Neuronal stem cell (in vitro differentiated cells): ENCODE results near the gene SUSD1.

Source experiments
- DNase-seq: peaks from one replicate; pipeline ENCODE4 v3.0.0-alpha.2; 2013; ENCODE audit warnings: low spot score
- H2AFZ ChIP-seq: one replicate; pipeline ENCODE4 v1.6.1; 2013; ENCODE audit warnings: mild to moderate bottlenecking, low read length, inconsistent platforms
- H2AK5ac ChIP-seq: 2 replicates; pipeline ENCODE4 v1.6.1; 2013; ENCODE audit warnings: low read depth, mild to moderate bottlenecking, inconsistent platforms, low read length, moderate library complexity, mixed read lengths
- H2BK120ac ChIP-seq: 2 replicates; pipeline ENCODE4 v1.6.1; 2013; ENCODE audit warnings: low read depth, mild to moderate bottlenecking, inconsistent platforms, low read length, moderate library complexity, mixed read lengths
- H2BK12ac ChIP-seq: one replicate; pipeline ENCODE4 v1.6.1; 2013; ENCODE audit warnings: low read length, inconsistent platforms
- H2BK15ac ChIP-seq: 2 replicates; pipeline ENCODE4 v1.6.1; 2013; ENCODE audit warnings: mild to moderate bottlenecking, low read length, inconsistent platforms, mixed read lengths
- H2BK5ac ChIP-seq: one replicate; pipeline ENCODE4 v1.6.1; 2013; ENCODE audit warnings: inconsistent platforms, mild to moderate bottlenecking, low read length, moderate library complexity
- H3K14ac ChIP-seq: one replicate; pipeline ENCODE4 v1.6.1; 2013; ENCODE audit warnings: low read length, inconsistent platforms
- H3K18ac ChIP-seq: 2 replicates; pipeline ENCODE4 v1.6.1; 2013; ENCODE audit warnings: low read length, inconsistent platforms
- H3K23ac ChIP-seq: 2 replicates; pipeline ENCODE4 v1.6.1; 2013; ENCODE audit warnings: low read depth, mild to moderate bottlenecking, mixed read lengths, low read length, inconsistent platforms; ENCODE audit not compliant: poor library complexity
- H3K27ac ChIP-seq: replicated peaks from 3 replicates; pipeline ENCODE4 v1.5.1; 2013; ENCODE audit warnings: low read length, inconsistent platforms
- H3K27me3 ChIP-seq, 3 experiments: 2 replicates each; pipeline ENCODE4 v1.6.1; 2013; ENCODE audit warnings: low read length in 3 of 3, mild to moderate bottlenecking in 2 of 3, inconsistent platforms in 1 of 3, low read depth in 1 of 3, mixed read lengths in 1 of 3, moderate library complexity in 1 of 3; ENCODE audit not compliant: control insufficient read depth in 3 of 3, insufficient read depth in 3 of 3
- H3K36me3 ChIP-seq, 2 donors: replicated peaks in 1 of 2; 2 replicates each; pipeline ENCODE4 v1.6.1; 2013; ENCODE audit warnings: low read length in 2 of 2; ENCODE audit not compliant: control insufficient read depth in 2 of 2, insufficient read depth in 2 of 2
- H3K4ac ChIP-seq: 2 replicates; pipeline ENCODE4 v1.6.1; 2013; ENCODE audit warnings: inconsistent platforms, mild to moderate bottlenecking, low read length, moderate library complexity
- H3K4me1 ChIP-seq, 2 donors: 1 replicate in 1 of 2; 2 replicates in 1 of 2; pipeline ENCODE4 v1.6.1; 2013; ENCODE audit warnings: low read length in 2 of 2, low read depth in 1 of 2; ENCODE audit not compliant: control insufficient read depth in 2 of 2, insufficient read depth in 1 of 2
- H3K4me2 ChIP-seq: one replicate; pipeline ENCODE4 v1.6.1; 2013; ENCODE audit warnings: mild to moderate bottlenecking, low read length, inconsistent platforms; ENCODE audit not compliant: insufficient read depth, poor library complexity, severe bottlenecking
- H3K4me3 ChIP-seq, 2 donors: 2 replicates each; pipeline ENCODE4 v1.5.1; 2013; ENCODE audit warnings: low read length in 2 of 2, mild to moderate bottlenecking in 2 of 2, inconsistent platforms in 1 of 2, moderate library complexity in 1 of 2
- H3K79me1 ChIP-seq: one replicate; pipeline ENCODE4 v1.6.1; 2013; ENCODE audit warnings: low read depth, mild to moderate bottlenecking, inconsistent platforms, low read length, moderate library complexity
- H3K9ac ChIP-seq: one replicate; pipeline ENCODE4 v1.6.1; 2013; ENCODE audit warnings: mild to moderate bottlenecking, low read depth, low read length, inconsistent platforms; ENCODE audit not compliant: poor library complexity
- H3K9me3 ChIP-seq, 2 donors: replicated peaks in 1 of 2; 2 replicates each; pipeline versions ENCODE3 to v1.6.1; 2013; ENCODE audit warnings: low read length in 2 of 2, mild to moderate bottlenecking in 2 of 2, inconsistent platforms in 1 of 2, low read depth in 1 of 2, mixed read lengths in 1 of 2, moderate library complexity in 1 of 2; ENCODE audit not compliant: control insufficient read depth in 2 of 2, insufficient read depth in 1 of 2
- H4K8ac ChIP-seq: one replicate; pipeline ENCODE4 v1.6.1; 2013; ENCODE audit warnings: low read depth, mild to moderate bottlenecking, inconsistent platforms, low read length, moderate library complexity
- H4K91ac ChIP-seq: one replicate; pipeline ENCODE4 v1.6.1; 2013; ENCODE audit warnings: low read length, low read depth, mild to moderate bottlenecking, inconsistent platforms; ENCODE audit not compliant: poor library complexity
- WGBS, 2 donors: extraction: QIAGEN DNeasy Blood & Tissue Kit; methylation state at CpG; one replicate each; pipeline ENCODE4 v1.1.7; 2013; ENCODE audit warnings: missing lambda C conversion rate in 2 of 2, mixed read lengths in 1 of 2; ENCODE audit not compliant: insufficient read length in 2 of 2, insufficient replicate concordance in 1 of 2; ENCODE audit errors: extremely low coverage in 2 of 2; 5-methylcytosine and 5-hydroxymethylcytosine counted together

The SUSD1 gene

GRCh38 chr9:112044186-112044585 is 130.9 kb downstream of the SUSD1 start:
- Histone ChIP-seq H2AFZ (no peak overlapping the region), H3K14ac (no peak overlapping the region), H2AK5ac (no peak overlapping the region), H3K36me3 (no peaks in the 10 kb centered on the region), H3K9ac (no peak overlapping the region), H4K91ac (no peak overlapping the region), H3K4ac (no peak overlapping the region), H2BK120ac (no peak overlapping the region), H4K8ac (no peak overlapping the region), H3K27ac (no peak overlapping the region), H3K9me3 (no peaks in the 10 kb centered on the region), H3K4me3 (no peak overlapping the region), H3K27me3 (no peaks in the 10 kb centered on the region), H2BK5ac (no peak overlapping the region), H3K4me1 (peaks cover 3 to 8% of the 10 kb centered on the region in 2 donors), H2BK15ac (no peak overlapping the region), H2BK12ac (no peak overlapping the region), H3K79me1 (no peaks in the 10 kb centered on the region), H3K18ac (no peak overlapping the region), H3K23ac (no peak overlapping the region), H3K4me2 (no peak overlapping the region)
- DNase-seq: no peak

DNA sequence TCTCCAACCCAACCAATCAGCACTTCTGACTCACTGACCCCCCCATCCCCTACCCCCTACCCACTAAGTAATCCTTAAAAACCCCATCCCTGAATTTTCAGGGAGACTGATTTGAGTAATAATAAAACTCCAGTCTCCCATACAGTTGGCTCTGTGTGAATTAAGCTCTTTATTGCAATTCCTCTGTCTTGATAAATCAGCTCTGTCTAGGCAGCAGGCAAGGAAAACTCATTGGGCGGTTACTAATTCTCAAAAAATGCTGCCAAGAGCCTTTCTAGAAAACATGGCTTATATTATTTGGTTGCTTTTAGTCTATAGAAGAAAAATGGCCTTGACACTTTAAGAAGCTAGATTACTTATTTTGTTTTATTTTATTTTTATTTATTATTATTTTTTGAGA is 131.7 kb downstream of the SUSD1 start:
- Histone ChIP-seq H2BK5ac (no peak overlapping the region), H2BK12ac (no peak overlapping the region), H3K27me3 (no peaks in the 10 kb centered on the region), H2BK120ac (no peak overlapping the region), H3K18ac (no peak overlapping the region), H4K91ac (no peak overlapping the region), H3K4me2 (no peak overlapping the region), H3K4me1 (peaks cover 3 to 8% of the 10 kb centered on the region in 2 donors), H2BK15ac (no peak overlapping the region), H3K9me3 (no peaks in the 10 kb centered on the region), H3K14ac (no peak overlapping the region), H3K4me3 (no peak overlapping the region), H3K4ac (no peak overlapping the region), H4K8ac (no peak overlapping the region), H3K36me3 (no peaks in the 10 kb centered on the region), H3K9ac (no peak overlapping the region), H3K23ac (no peak overlapping the region), H2AFZ (no peak overlapping the region), H3K79me1 (no peaks in the 10 kb centered on the region), H2AK5ac (no peak overlapping the region), H3K27ac (no peak overlapping the region)
- no peak for DNase-seq
- no CpG with 5 or more reads among the region's 1 CpG for WGBS, 2 donors

GRCh38 chr9:112042769-112043168 is 132.3 kb downstream of the SUSD1 start:
- no peak overlapping the region for H2AK5ac ChIP-seq
- H2BK5ac ChIP-seq: no peak overlapping the region
- H3K18ac ChIP-seq: no peak overlapping the region
- H3K36me3 ChIP-seq: no peaks in the 10 kb centered on the region
- no peak overlapping the region for H3K4ac ChIP-seq
- no peaks in the 10 kb centered on the region for H3K9me3 ChIP-seq
- no peaks in the 10 kb centered on the region for H3K79me1 ChIP-seq
- no peaks in the 10 kb centered on the region for H3K27me3 ChIP-seq
- no peak overlapping the region for H3K9ac ChIP-seq
- no peak overlapping the region for H3K4me2 ChIP-seq
- no peak for DNase-seq
- no peak overlapping the region for H3K14ac ChIP-seq
- no peak overlapping the region for H2BK12ac ChIP-seq
- no peak overlapping the region for H3K27ac ChIP-seq
- no peak overlapping the region for H4K91ac ChIP-seq
- no peak overlapping the region for H3K23ac ChIP-seq
- no peak overlapping the region for H2BK15ac ChIP-seq
- no CpG with 5 or more reads among the region's 5 CpGs for WGBS, 2 donors
- peaks cover 3 to 8% of the 10 kb centered on the region in 2 donors for H3K4me1 ChIP-seq
- no peak overlapping the region for H2AFZ ChIP-seq
- no peak overlapping the region for H2BK120ac ChIP-seq
- H3K4me3 ChIP-seq: no peak overlapping the region
- H4K8ac ChIP-seq: no peak overlapping the region

DNA sequence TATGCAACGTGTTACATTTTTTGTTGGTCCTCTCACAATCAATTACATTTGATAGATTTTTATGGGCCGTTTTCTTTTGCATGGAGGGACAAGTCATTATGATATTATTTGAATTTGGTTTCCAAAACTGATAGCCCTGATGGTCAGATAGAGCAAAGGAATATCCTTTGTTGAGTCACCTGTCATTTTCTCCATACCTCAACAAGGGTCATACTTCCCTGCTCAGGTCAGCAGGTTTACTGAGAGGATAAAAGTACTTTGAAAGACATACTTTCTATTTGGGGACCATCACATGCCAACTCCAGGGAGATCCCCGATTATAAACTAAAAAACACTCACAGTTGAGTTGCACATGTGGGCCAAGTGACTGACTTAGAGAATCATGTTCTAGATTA is 132.9 kb downstream of the SUSD1 start:
- Histone ChIP-seq H3K4me2 (no peak overlapping the region), H4K91ac (no peak overlapping the region)
- no CpG with 5 or more reads among the region's 3 CpGs for WGBS, 2 donors

More for the DNA sequence above, 132.9 kb downstream of the SUSD1 start:
- Histone ChIP-seq H3K4ac (no peak overlapping the region), H2BK12ac (no peak overlapping the region), H3K79me1 (no peaks in the 10 kb centered on the region), H3K27me3 (no peaks in the 10 kb centered on the region), H3K9me3 (no peaks in the 10 kb centered on the region), H3K23ac (no peak overlapping the region), H3K36me3 (no peaks in the 10 kb centered on the region), H2AFZ (no peak overlapping the region), H3K4me3 (no peak overlapping the region), H3K27ac (no peak overlapping the region), H3K9ac (no peak overlapping the region), H2BK120ac (no peak overlapping the region), H2AK5ac (no peak overlapping the region), H3K4me1 (peaks cover 3 to 11% of the 10 kb centered on the region in 2 donors), H2BK5ac (no peak overlapping the region), H4K8ac (no peak overlapping the region), H3K18ac (no peak overlapping the region), H2BK15ac (no peak overlapping the region), H3K14ac (no peak overlapping the region)
- DNase-seq: no peak
